T-helper 2 cell (primary cell): ENCODE measurements around the gene ACAD10.
"Not testable (repeated sequence)": the region's sequence is repeated elsewhere in the genome, so short reads cannot be mapped to it uniquely, and the experiment has no call there.

Experiments
- DNase-seq, 5 experiments: peaks; one replicate each; pipeline versions ENCODE4 v3.0.0 to v3.0.0-alpha.2; 2012 to 2022

Gene ACAD10

GRCh38 chr12:111687952-111688351 is 2.1 kb downstream of the ACAD10 start:
- DNase-seq, result no peak

- DNase-seq, result no peak
These were observed 5.4 kb downstream of the ACAD10 start for GRCh38 chr12:111691262-111691661.

GRCh38 chr12:111692575-111693210 is 6.8 kb downstream of the ACAD10 start:
- no peak for DNase-seq

DNA sequence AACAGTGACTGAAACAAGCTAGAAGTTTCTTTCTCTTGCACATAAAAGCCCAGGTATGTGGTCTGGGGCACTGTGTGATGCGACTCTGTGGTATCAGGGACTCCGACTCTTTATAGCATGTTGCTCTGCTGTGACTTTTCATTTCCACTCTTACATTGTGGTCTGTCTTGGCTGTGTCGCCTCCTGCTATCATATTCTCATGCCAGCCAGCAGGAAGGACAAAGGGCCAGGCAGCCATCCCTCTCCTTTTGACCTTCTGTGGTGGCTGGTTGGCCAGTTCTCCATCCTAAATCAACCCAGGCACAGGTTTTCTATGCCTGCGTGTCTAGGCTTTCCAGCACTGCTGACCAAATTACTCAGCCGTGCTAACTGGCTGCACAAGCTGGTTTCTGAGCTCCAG is 8.0 kb downstream of the ACAD10 start:
- no peak for DNase-seq

GRCh38 chr12:111699962-111700361 is 14.1 kb downstream of the ACAD10 start:
- no peak for DNase-seq

GRCh38 chr12:111705672-111706071 is 19.8 kb downstream of the ACAD10 start:
- DNase-seq, result no peak

GRCh38 chr12:111706145-111706544 is 20.3 kb downstream of the ACAD10 start:
- no peak for DNase-seq

GRCh38 chr12:111715279-111715678 is 29.4 kb downstream of the ACAD10 start:
- no peak for DNase-seq

- not testable (repeated sequence) for DNase-seq
These were observed 33.5 kb downstream of the ACAD10 start for GRCh38 chr12:111719316-111719715.

DNA sequence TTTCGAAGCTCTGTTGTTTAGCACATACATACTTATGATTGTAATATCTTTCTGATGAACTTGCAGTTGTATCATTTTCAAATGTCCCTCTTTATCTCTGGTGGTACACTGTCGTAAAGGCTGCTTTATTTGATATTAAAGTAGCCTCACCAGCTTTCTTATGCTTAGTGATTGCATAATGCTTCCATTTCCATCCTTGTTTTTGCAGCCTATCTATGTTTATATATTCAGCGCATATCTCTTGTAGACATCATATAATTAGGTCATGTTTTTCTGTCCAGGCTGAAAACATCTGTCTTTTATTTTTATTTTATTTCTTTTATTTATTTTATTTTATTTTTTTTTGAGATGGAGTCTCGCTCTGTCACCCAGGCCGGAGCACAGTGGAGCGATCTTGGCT is 34.6 kb downstream of the ACAD10 start:
- DNase-seq, result no peak

GRCh38 chr12:111723646-111724360 is 38.0 kb downstream of the ACAD10 start:
- not testable (repeated sequence) for DNase-seq

DNA sequence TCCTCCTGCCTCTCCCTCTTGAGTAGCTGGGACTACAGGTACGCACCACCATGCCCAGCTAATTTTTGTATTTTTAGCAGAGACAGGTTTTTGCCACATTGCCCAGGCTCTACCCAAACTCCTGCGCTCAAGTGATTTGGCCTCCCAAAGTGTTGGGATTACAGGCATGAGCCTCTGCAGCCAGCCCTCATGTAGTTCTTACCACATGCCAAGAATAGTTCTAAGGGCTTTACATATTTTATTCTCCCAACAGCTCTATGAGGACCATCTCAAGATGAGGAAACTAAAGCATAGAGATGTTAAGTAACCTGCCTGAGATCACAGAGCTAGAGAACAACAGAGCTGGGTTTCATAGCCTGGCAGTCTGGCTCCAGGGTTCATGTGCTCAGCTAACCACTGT is 42.9 kb downstream of the ACAD10 start:
- DNase-seq, result no peak

DNA sequence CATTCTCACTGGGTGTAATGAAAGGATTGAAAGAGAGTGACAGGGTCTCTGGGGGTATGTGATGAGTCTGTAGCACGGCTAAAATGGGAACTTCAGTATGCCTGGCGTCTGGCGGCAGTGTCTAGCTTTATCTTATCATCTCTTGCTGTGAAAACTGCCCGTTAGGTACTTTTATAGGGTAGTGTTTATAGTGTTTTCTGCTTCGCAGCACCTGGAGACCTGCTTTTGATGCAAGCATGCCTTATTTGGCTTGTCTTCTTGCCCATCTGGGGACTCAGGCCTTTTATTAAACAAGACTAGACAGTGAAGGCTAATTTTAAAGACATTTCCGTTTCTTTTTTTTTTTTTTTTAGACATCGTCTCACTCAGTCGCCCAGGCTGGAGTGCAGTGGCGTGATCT is 44.6 kb downstream of the ACAD10 start:
- no peak for DNase-seq

GRCh38 chr12:111732786-111733185 is 46.9 kb downstream of the ACAD10 start:
- DNase-seq, result no peak

- no peak for DNase-seq
These were observed 47.6 kb downstream of the ACAD10 start for GRCh38 chr12:111733340-111733915.

DNA sequence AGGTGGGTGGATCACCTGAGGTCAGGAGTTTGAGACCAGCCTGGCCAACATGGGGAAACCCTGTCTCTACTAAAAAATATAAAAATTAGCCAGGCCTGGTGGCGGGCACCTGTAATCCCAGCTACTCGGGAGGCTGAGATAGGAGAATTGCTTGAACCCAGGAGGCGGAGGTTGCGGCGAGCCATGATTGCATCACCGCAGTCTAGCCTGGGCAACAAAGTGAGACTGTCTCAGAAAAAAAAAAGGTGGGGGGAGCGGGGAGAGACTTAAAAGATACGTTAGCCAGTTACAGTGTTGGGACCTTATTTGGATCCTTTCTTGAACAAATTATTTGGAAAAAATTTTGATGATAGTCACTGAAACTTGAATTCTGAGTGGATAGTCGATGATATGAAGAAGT is 53.7 kb downstream of the ACAD10 start:
- DNase-seq, result not testable (repeated sequence)

- no peak for DNase-seq
These were observed 55.5 kb downstream of the ACAD10 start for GRCh38 chr12:111741235-111741812.

DNA sequence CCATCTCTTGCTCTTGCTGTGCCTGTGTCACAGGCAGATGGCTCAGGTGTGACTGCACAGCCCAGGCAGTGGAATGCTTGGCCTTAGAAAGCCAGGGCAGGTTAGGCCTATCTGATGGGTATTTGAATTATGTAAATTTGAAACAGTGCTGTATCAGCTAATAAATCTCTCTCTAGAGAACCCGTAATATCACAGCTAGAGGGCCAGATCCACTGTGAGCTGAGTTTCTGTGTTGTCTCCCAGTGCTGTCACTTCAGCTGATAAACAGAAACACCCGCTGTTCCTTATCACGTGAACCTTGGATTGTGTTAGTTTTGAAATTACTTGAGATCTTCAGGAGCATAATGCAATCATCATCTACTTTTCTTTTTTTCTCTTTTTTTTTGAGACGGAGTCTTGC is 59.4 kb downstream of the ACAD10 start:
- no peak for DNase-seq

GRCh38 chr12:111747333-111747732 is 61.5 kb downstream of the ACAD10 start:
- DNase-seq, result no peak

DNA sequence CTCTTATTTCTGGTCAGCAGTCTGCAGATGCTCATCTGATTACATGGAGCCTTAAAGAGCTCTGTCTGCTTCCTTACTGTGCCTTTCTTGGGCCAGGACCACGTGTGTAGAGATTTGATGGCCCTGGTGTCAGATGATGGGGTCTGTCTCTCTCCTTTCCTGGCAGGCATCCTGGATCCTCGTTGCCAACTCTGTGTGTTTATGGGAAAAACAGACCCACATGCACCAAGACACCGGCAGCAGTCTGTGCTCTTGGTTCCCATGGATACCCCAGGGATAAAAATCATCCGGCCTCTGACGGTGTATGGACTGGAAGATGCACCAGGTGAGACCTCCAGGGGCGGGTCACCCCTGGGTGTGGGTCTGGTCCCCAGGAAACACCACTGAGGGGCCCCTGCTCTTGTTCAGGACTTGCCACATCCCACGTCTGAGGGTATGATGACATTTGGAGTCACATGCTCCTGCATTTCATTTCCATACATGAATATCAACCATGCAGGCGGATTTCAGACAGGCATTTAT is 62.4 kb downstream of the ACAD10 start:
- DNase-seq, result no peak

GRCh38 chr12:111748867-111749266 is 63.0 kb downstream of the ACAD10 start:
- DNase-seq, result no peak

GRCh38 chr12:111749391-111749790 is 63.5 kb downstream of the ACAD10 start:
- DNase-seq, result no peak

GRCh38 chr12:111753144-111753881 is 67.5 kb downstream of the ACAD10 start:
- no peak for DNase-seq
